Measurements from ENCODE around the gene ADGRG7. TPM values are rescaled to one million over a fixed set of nuclear protein-coding genes. Genes with fewer than 3 reads are reported as not detected.
A peak's percentile ranks its signal among the peaks of the same experiment; 100 is the strongest.

Gene ADGRG7
- total and polyA plus RNA-seq, 4 donors = 2.1 to 65.5 (median 13.7) TPM

GRCh38 chr3:100603469-100603868 is 5.9 kb upstream of the ADGRG7 start:
- peak; percentile 11 to 26 for TF ChIP-seq HNF4A (conservative IDR thresholded peaks at IDR 0.05)
- no peak for TF ChIP-seq FOXA2 (IDR thresholded peaks at IDR 0.05)
- no peak for TF ChIP-seq RXRA (IDR thresholded peaks at IDR 0.05)
- TF ChIP-seq CTCF (IDR thresholded peaks at IDR 0.05; ENCODE audit: low read depth, low read length, missing input control) = peak; percentile 52
- TF ChIP-seq TAF1 (conservative IDR thresholded peaks at IDR 0.05) = peak; percentile 41
- TF ChIP-seq SP1 (IDR thresholded peaks at IDR 0.05) = no peak
- TF ChIP-seq, protein P1, sequence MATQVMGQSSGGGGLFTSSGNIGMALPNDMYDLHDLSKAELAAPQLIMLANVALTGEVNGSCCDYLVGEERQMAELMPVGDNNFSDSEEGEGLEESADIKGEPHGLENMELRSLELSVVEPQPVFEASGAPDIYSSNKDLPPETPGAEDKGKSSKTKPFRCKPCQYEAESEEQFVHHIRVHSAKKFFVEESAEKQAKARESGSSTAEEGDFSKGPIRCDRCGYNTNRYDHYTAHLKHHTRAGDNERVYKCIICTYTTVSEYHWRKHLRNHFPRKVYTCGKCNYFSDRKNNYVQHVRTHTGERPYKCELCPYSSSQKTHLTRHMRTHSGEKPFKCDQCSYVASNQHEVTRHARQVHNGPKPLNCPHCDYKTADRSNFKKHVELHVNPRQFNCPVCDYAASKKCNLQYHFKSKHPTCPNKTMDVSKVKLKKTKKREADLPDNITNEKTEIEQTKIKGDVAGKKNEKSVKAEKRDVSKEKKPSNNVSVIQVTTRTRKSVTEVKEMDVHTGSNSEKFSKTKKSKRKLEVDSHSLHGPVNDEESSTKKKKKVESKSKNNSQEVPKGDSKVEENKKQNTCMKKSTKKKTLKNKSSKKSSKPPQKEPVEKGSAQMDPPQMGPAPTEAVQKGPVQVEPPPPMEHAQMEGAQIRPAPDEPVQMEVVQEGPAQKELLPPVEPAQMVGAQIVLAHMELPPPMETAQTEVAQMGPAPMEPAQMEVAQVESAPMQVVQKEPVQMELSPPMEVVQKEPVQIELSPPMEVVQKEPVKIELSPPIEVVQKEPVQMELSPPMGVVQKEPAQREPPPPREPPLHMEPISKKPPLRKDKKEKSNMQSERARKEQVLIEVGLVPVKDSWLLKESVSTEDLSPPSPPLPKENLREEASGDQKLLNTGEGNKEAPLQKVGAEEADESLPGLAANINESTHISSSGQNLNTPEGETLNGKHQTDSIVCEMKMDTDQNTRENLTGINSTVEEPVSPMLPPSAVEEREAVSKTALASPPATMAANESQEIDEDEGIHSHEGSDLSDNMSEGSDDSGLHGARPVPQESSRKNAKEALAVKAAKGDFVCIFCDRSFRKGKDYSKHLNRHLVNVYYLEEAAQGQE (IDR thresholded peaks at IDR 0.05) = no peak
- TF ChIP-seq RAD21 (IDR thresholded peaks at IDR 0.05) = peak; percentile 78 to 89
- TF ChIP-seq, protein P2, sequence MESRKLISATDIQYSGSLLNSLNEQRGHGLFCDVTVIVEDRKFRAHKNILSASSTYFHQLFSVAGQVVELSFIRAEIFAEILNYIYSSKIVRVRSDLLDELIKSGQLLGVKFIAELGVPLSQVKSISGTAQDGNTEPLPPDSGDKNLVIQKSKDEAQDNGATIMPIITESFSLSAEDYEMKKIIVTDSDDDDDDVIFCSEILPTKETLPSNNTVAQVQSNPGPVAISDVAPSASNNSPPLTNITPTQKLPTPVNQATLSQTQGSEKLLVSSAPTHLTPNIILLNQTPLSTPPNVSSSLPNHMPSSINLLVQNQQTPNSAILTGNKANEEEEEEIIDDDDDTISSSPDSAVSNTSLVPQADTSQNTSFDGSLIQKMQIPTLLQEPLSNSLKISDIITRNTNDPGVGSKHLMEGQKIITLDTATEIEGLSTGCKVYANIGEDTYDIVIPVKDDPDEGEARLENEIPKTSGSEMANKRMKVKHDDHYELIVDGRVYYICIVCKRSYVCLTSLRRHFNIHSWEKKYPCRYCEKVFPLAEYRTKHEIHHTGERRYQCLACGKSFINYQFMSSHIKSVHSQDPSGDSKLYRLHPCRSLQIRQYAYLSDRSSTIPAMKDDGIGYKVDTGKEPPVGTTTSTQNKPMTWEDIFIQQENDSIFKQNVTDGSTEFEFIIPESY (IDR thresholded peaks at IDR 0.05) = no peak
- peak in 1 of 2 donors; percentile 15 for TF ChIP-seq JUND (IDR thresholded peaks at IDR 0.05)
- TF ChIP-seq YY1 (IDR thresholded peaks at IDR 0.05) = no peak
- TF ChIP-seq, protein P3, sequence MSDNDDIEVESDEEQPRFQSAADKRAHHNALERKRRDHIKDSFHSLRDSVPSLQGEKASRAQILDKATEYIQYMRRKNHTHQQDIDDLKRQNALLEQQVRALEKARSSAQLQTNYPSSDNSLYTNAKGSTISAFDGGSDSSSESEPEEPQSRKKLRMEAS (IDR thresholded peaks at IDR 0.05) = no peak
- TF ChIP-seq FOXA1 (IDR thresholded peaks at IDR 0.05) = no peak
- Histone ChIP-seq H3K36me3 (ENCODE audit: control insufficient read depth in 4 of 4, insufficient read depth in 3 of 4, low read depth in 1 of 4, low read length in 3 of 4) (no peaks in the 10 kb centered on the region), H3K4me1 (ENCODE audit: control insufficient read depth in 4 of 4, insufficient read depth in 4 of 4, low read length in 3 of 4) (peaks cover 0 to 21% (median 20%) of the 10 kb centered on the region in 4 donors), H3K9me3 (ENCODE audit: control insufficient read depth in 4 of 4, low read length in 3 of 4) (peaks cover 0 to 1% (median 0%) of the 10 kb centered on the region in 4 donors), H3K27me3 (ENCODE audit: control insufficient read depth in 4 of 4, insufficient read depth in 4 of 4, low read length in 3 of 4) (no peaks in the 10 kb centered on the region), H3K9ac (ENCODE audit: low read depth in 1 of 2, low read length in 2 of 2) (peak overlapping the region in 1 of 2 donors; percentile 41), H3K4me3 (ENCODE audit: low read depth in 1 of 3, low read length in 3 of 3) (no peak overlapping the region), H3K27ac (ENCODE audit: low read depth in 1 of 2, low read length in 2 of 2) (peak overlapping the region; percentile 51 to 73)
- 26% methylated on average over 5 of the region's 5 CpGs for WGBS
- DNase-seq (ENCODE audit: low spot score) = no peak

DNA sequence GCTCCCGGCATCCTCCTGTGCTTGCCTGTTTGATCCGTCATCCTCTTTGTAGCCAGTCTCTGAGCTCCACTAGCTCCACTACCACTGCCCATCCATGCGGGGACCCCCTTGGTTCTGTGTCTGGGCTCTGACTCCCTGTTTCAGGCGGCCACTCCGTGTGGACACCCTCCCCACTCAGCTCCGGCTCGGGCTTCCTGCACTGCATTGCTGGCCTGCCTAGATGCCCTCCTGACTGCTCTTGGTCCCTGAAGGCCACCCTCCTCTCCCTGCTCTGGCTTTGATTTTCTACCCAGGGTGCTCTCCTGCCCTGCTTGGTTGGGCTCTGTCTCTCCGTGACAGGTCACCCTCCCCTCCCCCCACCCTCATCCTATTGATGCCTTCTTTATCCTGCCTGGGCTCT is 4.0 kb upstream of the ADGRG7 start:
- Histone ChIP-seq H3K4me3 (ENCODE audit: low read depth in 1 of 3, low read length in 3 of 3) (no peak overlapping the region), H3K9ac (ENCODE audit: low read depth in 1 of 2, low read length in 2 of 2) (no peak overlapping the region), H3K27ac (ENCODE audit: low read depth in 1 of 2, low read length in 2 of 2) (no peak overlapping the region), H3K9me3 (ENCODE audit: control insufficient read depth in 4 of 4, low read length in 3 of 4) (peaks cover 0 to 1% (median 0%) of the 10 kb centered on the region in 4 donors), H3K27me3 (ENCODE audit: control insufficient read depth in 4 of 4, insufficient read depth in 4 of 4, low read length in 3 of 4) (no peaks in the 10 kb centered on the region), H3K4me1 (ENCODE audit: control insufficient read depth in 4 of 4, insufficient read depth in 4 of 4, low read length in 3 of 4) (peaks cover 0 to 21% (median 20%) of the 10 kb centered on the region in 4 donors), H3K36me3 (ENCODE audit: control insufficient read depth in 4 of 4, insufficient read depth in 3 of 4, low read depth in 1 of 4, low read length in 3 of 4) (no peaks in the 10 kb centered on the region)
- 93% methylated on average over 8 of the region's 8 CpGs for WGBS
- TF ChIP-seq, protein P1 (IDR thresholded peaks at IDR 0.05) = no peak
- TF ChIP-seq CTCF (IDR thresholded peaks at IDR 0.05; ENCODE audit: low read depth, low read length, missing input control) (no peak), NR2F2 (IDR thresholded peaks at IDR 0.05) (no peak), RXRA (IDR thresholded peaks at IDR 0.05) (no peak), HNF4G (IDR thresholded peaks at IDR 0.05) (no peak), HNF4A (conservative IDR thresholded peaks at IDR 0.05) (no peak), JUND (IDR thresholded peaks at IDR 0.05) (no peak), TAF1 (conservative IDR thresholded peaks at IDR 0.05) (no peak)
- TF ChIP-seq, protein P4, sequence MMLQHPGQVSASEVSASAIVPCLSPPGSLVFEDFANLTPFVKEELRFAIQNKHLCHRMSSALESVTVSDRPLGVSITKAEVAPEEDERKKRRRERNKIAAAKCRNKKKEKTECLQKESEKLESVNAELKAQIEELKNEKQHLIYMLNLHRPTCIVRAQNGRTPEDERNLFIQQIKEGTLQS (IDR thresholded peaks at IDR 0.05) = no peak
- TF ChIP-seq, protein P3 (IDR thresholded peaks at IDR 0.05) = no peak
- no peak for DNase-seq (ENCODE audit: low spot score)

Data from liver (tissue), 9 donors.